ENCODE measurements around the gene SEC23IP.

GRCh38 chr10:119991066-119991465 lies 98.5 kb downstream of the SEC23IP start:
- TF ChIP-seq CTCF (IDR thresholded peaks at IDR 0.05) (no peak), POLR2A (IDR thresholded peaks at IDR 0.05) (no peak)
